ENCODE measurements around the gene RAB9A.
"Not testable (repeated sequence)": the region's sequence is repeated elsewhere in the genome, so short reads cannot be mapped to it uniquely, and the experiment has no call there.

RAB9A gene

GRCh38 chrX:13703135-13703534 is 14.2 kb downstream of the RAB9A start:
- DNase-seq: no peak

- no peak for DNase-seq
Observed at GRCh38 chrX:13703589-13703988, 14.7 kb downstream of the RAB9A start.

GRCh38 chrX:13711141-13711540 is 22.2 kb downstream of the RAB9A start:
- no peak for DNase-seq

GRCh38 chrX:13716455-13716854 is 27.5 kb downstream of the RAB9A start:
- DNase-seq: no peak

- DNase-seq: peak; percentile 46
Observed at GRCh38 chrX:13716905-13717304, 28.0 kb downstream of the RAB9A start.

- no peak for DNase-seq
Observed at GRCh38 chrX:13717700-13718472, 29.0 kb downstream of the RAB9A start.

GRCh38 chrX:13719192-13719856 is 30.4 kb downstream of the RAB9A start:
- no peak for DNase-seq

GRCh38 chrX:13721371-13721770 is 32.4 kb downstream of the RAB9A start:
- DNase-seq: no peak

GRCh38 chrX:13721819-13722519 is 33.0 kb downstream of the RAB9A start:
- no peak for DNase-seq

- DNase-seq: peak; percentile 56
Observed at GRCh38 chrX:13724878-13725277, 36.0 kb downstream of the RAB9A start.

GRCh38 chrX:13726583-13726982 is 37.7 kb downstream of the RAB9A start:
- DNase-seq: not testable (repeated sequence)

- DNase-seq: not testable (repeated sequence)
Observed at GRCh38 chrX:13730523-13730922, 41.6 kb downstream of the RAB9A start.

- no peak for DNase-seq
Observed at GRCh38 chrX:13732246-13733067, 43.5 kb downstream of the RAB9A start.

- no peak for DNase-seq
Observed at GRCh38 chrX:13733506-13733905, 44.6 kb downstream of the RAB9A start.

- peak; percentile 84 for DNase-seq
Observed at GRCh38 chrX:13734278-13735172, 45.6 kb downstream of the RAB9A start, which contains the start of the genes OFD1 and TRAPPC2. TSS of gene OFD1 (plus strand) at chrX:13734748. CDS start at chrX:13735072, 324 bp downstream. TSS of gene TRAPPC2 (minus strand) at chrX:13734620. CDS start at chrX:13719963, 14,657 bp downstream.

GRCh38 chrX:13741695-13742094 is 52.8 kb downstream of the RAB9A start:
- DNase-seq: no peak

- DNase-seq: no peak
Observed at GRCh38 chrX:13742397-13743176, 53.7 kb downstream of the RAB9A start.

- no peak for DNase-seq
Observed at GRCh38 chrX:13747836-13748235, 58.9 kb downstream of the RAB9A start.

GRCh38 chrX:13748486-13748885 is 59.6 kb downstream of the RAB9A start:
- DNase-seq: no peak

- DNase-seq: no peak
Observed at GRCh38 chrX:13750204-13750603, 61.3 kb downstream of the RAB9A start.

- no peak for DNase-seq
Observed at GRCh38 chrX:13750812-13751211, 61.9 kb downstream of the RAB9A start.

All from activated effector memory CD4-positive, alpha-beta T cell treated with Interleukin-2 at 50 U/mL for 16 hours (primary cell).